ENCODE data around the gene PIK3CD.

DNA sequence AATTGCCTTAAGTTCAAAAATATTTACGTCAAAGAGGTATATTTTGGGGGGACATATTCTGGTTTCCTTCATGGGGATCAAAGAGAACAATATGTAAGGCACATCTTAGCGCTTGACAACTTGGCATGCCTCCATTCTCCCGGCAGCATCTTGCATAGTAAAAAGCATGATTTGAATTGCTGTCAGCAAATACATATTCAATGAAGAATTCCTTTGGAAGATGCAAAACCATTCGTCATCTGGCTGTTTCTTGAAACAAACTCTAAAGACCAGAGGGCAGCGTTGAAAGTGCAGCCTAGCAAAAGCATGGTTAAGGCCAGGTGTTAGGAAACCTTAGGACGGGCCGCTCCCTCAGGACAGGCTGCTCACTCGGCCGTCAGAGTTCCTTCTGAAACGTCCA, 3.4 kb upstream of the PIK3CD start:
- TF ChIP-seq POLR2A (IDR thresholded peaks at IDR 0.05; ENCODE audit: low read depth, low read length) (no peak), RFX5 (IDR thresholded peaks at IDR 0.05; ENCODE audit: low read depth, low read length) (no peak), NFYB (IDR thresholded peaks at IDR 0.05; ENCODE audit: insufficient read depth, low read depth, low read length) (no peak), PKNOX1 (IDR thresholded peaks at IDR 0.05) (no peak), NR2C2 (IDR thresholded peaks at IDR 0.05; ENCODE audit: borderline replicate concordance, control insufficient read depth, insufficient read length, low read depth) (no peak), EZH2 (IDR thresholded peaks at IDR 0.05; ENCODE audit: borderline replicate concordance, control insufficient read depth, low read depth, low read length) (no peak), NRF1 (conservative IDR thresholded peaks at IDR 0.05; ENCODE audit: low read depth, low read length) (no peak), SP1 (IDR thresholded peaks at IDR 0.05; ENCODE audit: low read depth, low read length) (no peak), SMC3 (IDR thresholded peaks at IDR 0.05; ENCODE audit: borderline replicate concordance, low read length) (no peak), KAT2A (conservative IDR thresholded peaks at IDR 0.05; ENCODE audit: control insufficient read depth, low read depth, low read length) (no peak), TCF12 (IDR thresholded peaks at IDR 0.05; ENCODE audit: low read depth, low read length) (no peak), HDGF (IDR thresholded peaks at IDR 0.05) (no peak)
- TF ChIP-seq, protein P1, sequence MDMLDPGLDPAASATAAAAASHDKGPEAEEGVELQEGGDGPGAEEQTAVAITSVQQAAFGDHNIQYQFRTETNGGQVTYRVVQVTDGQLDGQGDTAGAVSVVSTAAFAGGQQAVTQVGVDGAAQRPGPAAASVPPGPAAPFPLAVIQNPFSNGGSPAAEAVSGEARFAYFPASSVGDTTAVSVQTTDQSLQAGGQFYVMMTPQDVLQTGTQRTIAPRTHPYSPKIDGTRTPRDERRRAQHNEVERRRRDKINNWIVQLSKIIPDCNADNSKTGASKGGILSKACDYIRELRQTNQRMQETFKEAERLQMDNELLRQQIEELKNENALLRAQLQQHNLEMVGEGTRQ (IDR thresholded peaks at IDR 0.05; ENCODE audit: borderline replicate concordance, low read depth, low read length) = no peak
